Inflammatory macrophage treated with lipopolysaccharide for 4 hours (primary cell): ENCODE measurements around the gene LZTR1.
A peak's percentile ranks its signal among the peaks of the same experiment; 100 is the strongest.

ENCODE experiments used
- DNase-seq: peaks from one replicate; pipeline ENCODE4 v3.0.0-alpha.2; 2020

The LZTR1 gene

DNA sequence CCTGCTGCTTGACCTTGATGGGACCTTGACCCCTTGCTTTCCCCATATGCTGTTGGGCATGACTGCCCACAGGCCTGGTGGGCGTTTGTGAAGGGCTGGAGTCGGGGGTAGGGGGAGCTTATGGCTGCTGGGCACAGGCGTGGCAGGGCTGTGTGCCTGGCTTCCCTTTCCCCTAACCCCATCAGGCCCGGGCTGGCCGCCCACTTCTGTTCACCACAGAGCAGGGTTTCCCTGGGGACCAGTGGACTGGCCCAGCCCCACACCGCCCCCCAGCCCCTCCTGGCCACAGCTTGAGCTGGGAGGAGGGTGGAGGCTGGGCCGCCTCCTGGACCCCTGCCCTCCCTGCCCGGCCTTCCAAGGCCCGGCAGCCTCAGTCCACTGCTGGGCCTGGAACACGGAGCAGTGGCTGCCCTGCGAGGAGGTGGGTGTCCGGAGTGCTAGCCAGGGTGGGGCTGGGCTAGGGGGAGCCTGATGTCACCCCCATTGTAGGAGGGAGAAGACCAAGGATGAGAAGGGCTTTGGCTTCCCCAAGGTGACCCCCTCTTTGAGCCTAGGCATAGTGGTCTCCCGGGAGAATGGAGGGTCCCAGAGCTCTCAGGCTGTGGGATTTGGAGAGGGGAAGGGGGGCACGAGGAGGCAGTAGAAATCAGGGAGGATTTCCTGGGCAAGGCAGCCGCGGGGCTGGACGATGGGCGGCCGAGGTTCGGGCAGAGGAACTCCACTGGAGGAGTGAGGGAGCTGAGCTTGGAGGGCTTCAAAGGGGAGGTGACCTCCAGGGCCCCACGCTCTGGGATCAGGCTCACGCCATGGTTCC, 15.0 kb upstream of the LZTR1 start, which contains the start of gene AIFM3:
AIFM3 (plus strand) TSS at position 373 of the 814 bp plus-strand sequence. CDS start 690 bp downstream, outside the sequence.
- no peak for DNase-seq

DNA sequence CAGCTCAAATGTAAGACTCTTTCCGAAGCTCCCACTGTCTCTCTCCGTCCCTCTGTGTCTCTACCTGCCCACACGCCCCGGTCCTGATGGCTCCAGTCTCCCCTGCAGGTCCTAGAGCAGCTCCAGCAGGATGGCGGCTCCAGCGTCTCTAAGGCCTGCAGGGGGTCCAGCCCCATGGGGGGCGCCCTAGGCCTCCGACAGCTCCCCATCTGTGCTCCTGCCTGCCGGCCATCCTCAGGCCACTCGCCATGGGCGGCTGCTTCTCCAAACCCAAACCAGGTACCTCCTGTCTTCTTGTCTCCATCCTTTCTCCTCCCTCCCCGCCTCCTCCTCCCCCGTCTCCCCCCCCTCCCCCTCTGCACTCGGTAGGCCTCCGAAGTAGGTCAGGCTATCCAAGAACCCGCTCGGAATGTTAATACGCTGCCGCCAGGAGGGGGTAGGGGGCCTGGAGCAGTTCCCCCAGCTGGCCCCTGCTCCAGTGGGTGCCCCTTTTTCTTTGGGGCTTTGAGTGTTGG, 14.3 kb upstream of the LZTR1 start:
- DNase-seq: no peak

DNA sequence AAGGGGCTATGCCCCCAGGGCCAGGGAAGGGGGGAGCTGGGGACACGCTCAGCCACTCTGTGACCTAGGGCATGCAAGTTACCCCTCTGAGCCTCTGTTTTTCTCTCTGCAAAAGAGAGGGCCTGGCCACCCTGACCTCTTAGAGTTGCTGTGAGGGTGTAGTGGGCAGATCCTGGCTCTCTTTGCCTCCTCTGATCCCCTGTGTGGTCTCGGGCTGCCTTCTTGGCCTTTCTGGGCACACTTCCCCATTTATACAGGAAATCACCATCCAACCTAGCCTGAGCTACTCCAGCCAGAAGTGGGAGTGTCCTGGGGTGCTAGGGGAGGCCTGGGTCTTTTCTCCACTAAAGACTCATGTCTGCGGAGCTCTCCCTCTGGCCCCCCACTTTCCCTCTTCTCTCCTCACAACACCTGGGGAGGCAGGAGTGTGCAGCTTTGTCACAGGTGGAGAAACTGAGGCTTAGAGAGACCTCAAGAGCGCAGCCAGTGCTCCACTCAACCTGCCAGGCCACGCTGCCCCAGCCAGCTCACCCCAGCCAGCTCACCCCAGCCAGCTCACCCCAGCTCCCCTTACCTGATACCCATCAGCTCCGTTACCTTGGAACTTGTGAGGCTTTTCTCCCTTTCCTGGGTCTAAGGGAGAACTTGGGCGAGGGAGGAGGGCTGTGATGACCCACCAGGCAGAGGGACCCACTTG, 13.7 kb upstream of the LZTR1 start:
- peak; percentile 63 for DNase-seq

DNA sequence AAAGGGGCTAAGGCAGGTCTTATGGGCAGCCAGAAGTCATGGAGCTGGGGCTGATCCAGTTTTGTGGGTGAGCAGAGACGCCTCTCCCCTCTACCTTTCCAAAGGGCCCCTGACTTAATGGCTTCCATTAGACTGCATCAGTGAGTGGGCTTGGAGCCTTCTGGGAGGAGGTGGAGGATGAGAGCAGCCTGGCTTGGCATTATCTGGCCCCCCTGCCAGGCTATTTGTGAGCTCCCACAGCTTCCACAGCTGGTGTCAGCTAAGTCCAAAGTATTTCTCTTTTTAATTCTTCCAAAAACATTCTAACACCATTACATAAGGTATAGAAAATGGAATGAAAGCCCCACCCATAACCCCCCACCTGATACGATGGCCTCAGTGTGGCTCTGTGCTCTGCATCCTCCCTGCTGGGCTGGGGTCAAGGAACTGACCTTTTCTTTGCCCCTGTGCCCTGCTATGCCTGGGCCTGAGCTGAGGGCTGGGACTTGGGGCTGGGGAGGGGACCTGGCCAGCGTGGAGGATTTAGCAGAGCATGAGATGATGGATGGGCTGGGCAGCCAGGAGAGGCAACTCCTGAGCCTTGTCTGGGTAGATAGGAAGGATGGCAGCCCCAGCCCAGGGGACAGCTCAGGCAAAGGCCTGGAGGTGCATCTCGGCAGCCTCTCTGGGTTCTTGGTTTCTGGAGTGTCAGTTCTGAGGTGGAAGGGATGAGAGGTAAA, 11.0 kb upstream of the LZTR1 start:
- DNase-seq: no peak

DNA sequence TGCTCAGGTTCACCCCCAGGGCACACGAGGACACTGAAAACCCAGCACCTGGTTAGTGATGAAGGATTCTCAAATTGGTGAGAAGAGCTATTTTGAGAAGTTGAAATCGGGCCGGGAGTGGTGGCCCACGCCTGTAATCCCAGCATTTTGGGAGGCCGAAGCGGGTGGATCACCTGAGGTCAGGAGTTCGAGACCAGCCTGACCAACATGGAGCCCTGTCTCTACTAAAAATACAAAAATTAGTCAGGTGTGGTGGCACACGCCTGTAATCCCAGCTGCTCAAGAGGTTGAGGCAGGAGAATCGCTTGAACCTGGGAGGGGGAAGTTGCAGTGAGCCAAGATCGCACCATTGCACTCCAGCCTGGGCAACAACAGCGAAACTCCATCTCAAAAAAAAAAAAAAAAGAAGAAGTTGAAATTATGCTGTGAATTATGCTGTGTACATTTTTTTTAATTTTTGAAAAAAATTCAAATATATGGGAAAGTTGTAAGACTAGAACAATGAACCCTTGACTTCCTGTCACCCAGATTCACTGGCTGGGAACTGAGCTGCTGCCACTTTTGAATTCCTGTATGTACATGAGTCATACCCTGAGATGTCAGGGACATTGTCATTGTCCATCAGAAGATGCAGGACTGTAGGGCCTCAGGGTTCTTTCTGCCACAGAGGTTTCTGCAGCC, 9.9 kb upstream of the LZTR1 start:
- peak; percentile 55 for DNase-seq

DNA sequence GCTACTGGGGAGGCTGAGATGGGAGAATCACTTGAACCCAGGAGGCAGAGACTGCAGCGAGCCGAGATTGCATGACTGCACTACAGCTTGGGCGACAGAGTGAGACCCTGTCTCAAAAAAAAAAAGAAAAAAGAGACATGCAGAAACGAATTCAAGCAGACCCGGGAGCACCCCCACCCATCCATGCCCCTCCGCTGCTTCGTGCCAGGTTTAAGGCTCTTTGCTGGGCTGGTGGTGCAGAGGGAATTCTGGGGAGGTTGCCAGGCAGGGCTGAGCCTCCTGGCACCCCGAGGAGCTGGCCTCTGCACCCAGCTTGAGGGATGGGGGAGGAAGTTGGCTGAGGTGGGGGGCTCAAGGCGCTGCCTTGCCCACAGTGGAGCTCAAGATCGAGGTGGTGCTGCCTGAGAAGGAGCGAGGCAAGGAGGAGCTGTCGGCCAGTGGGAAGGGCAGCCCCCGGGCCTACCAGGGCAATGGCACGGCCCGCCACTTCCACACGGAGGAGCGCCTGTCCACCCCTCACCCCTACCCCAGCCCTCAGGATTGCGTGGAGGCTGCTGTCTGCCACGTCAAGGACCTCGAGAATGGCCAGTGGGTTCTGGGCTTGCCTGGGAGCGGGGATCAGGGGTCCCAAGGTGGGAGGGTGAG, 9.0 kb upstream of the LZTR1 start:
- no peak for DNase-seq

DNA sequence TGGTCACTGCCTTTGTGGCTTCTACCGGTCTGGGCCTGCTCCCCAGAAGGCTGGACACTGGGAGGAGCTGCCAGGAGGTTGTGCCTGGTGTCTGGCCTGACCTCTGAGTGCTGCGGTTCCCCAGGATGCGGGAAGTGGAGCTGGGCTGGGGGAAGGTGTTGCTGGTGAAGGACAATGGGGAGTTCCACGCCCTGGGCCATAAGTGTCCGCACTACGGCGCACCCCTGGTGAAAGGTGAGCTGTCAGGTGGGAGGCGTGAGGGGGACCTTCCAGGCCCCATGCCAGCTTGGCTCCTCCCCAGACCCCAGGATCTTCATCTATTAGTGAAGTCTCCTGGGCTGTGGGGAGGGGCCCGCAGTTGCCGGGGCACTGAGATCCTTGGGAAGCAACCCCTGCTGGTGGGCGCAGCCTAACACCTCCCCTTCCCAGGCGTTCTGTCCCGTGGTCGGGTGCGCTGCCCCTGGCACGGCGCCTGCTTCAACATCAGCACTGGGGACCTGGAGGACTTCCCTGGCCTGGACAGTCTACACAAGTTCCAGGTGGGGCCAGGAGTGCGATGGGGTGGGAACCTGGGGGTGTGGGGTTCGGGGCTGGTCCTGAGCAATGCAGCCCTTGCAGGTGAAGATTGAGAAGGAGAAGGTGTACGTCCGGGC, 8.3 kb upstream of the LZTR1 start:
- DNase-seq: no peak

DNA sequence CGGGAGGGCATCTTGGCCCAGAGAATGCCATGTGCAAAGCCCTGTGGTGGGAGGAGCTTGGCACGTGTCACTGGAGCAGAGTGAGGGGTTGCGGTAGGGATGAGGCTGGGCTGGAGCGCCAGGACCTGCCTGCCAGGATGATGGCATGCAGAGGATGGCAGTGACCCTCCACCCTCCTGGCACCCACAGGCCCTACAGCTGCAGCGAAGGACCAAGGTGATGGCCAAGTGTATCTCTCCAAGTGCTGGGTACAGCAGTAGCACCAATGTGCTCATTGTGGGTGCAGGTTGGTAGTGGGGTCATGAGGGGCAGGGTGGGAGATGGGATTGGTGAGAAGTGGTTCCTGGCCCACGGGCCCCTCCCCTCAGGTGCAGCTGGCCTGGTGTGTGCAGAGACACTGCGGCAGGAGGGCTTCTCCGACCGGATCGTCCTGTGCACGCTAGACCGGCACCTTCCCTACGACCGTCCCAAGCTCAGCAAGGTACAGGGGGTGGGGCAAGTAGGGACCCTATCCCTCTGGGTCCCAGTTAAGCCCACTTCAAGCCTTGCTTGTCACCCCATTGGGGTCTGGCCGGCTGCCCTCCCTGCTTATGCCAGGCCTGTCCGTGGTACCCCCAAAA, 7.7 kb upstream of the LZTR1 start:
- DNase-seq: no peak

DNA sequence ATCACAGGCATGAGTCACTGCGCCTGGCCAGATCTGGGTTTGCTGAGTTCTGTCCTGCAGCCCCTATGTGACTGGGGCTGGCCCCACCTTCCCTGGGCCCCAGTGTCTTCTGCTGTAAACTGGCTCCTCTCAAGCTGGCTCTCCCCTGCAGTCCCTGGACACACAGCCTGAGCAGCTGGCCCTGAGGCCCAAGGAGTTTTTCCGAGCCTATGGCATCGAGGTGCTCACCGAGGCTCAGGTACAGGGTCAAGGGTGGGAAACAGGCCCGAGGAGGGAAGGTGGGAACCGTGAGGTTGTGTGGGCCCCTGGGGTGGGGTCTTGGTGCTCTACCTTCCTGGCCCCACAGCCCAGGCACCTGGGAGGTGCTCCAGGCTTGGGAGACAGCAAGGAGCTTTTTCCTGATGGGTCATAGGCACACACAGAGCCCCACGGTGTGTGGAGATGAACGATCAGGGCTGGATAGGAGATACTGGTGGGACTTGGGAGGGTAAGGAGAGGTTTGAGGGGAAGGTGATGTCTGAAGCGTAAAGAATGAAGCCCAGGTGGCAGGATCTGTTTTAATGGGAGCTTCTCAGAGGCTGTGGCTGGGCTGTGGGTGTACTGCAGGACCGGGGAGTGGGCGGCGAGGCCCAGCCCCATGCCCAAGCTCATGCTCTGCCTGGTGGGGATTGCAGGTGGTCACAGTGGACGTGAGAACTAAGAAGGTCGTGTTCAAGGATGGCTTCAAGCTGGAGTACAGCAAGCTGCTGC, 6.4 kb upstream of the LZTR1 start:
- DNase-seq: no peak

DNA sequence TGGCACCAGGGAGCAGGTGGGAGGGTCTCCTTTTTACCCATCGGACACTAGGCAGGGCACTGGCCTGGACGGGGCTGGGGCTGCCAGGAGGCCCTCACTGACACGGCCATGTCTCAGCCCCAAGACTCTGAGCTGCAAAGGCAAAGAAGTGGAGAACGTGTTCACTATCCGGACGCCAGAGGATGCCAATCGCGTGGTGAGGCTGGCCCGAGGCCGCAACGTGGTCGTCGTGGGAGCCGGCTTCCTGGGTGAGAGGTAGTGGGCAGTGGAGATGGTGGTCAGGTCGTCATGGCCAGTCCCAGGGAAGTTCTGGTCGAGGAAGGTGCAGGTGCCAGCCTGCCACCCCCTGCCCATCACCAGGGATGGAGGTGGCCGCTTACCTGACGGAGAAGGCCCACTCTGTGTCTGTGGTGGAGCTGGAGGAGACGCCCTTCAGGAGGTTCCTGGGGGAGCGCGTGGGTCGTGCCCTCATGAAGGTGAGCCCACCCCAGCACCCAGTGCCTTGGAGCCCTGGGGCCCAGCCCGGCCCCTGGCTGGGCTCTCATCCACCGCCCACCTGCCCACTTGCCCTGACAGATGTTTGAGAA, 5.7 kb upstream of the LZTR1 start:
- no peak for DNase-seq

DNA sequence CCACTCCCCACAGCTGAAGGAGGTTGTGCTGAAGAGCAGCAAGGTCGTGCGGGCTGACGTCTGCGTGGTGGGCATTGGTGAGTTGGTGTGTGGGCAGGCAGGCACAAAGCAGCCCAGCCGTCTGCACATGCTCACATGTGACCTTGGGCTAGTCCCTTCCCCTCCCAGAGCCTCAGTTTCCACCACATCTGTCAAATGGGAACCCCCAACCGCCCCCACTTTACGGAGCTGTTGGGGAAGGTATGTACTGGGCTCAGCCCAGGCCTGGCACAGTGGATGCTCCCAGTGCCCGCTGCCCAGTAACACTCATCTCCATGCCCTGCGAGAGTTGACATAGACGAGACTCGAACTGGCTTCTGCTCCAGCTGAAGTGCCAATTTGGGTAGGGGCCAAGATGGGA, 5.1 kb upstream of the LZTR1 start:
- no peak for DNase-seq

DNA sequence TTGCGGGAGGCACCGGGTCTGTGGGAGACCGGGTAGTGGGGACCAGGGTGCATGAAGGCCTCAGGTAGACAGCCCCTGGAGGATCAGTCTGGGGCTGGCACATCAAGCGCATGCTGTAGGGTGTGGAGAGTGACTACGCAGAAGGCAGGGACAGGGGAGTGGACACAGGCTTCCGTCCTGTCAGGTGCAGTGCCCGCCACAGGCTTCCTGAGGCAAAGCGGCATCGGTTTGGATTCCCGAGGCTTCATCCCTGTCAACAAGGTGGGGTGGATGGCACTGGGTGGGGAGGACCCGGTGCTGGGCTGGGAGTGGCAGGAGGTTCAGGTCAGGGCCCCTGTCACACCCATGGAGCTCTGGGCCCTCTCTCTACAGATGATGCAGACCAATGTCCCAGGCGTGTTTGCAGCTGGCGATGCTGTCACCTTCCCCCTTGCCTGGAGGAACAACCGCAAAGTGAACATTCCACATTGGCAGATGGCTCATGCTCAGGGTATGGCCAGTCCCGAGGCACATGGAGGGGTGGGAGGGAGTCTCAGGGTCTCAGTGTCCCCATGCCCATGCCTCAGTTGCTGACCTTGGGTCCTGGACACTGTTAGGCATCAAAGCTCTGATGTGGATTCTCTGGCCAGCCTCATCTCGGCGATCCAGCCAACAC, 4.5 kb upstream of the LZTR1 start:
- no peak for DNase-seq

DNA sequence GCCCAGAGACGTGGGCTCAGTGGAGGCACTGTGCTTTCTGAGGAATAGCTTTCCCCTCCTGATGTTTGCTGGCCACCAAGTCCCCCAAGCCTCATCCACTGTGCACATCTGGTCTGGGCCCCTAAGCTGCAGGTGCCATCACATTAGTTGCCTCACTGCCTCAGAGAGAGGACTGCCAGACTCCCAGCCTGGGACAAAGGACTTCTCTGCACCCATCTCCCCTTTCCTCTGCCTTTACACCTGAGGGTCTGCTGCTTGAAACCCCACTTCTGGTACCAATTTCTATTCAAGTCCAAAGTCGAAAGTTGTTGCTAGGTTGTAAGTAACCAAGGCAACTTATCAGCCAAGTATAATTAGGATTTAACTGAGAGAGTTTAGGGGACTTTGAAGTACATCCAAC, 3.7 kb upstream of the LZTR1 start:
- no peak for DNase-seq

DNA sequence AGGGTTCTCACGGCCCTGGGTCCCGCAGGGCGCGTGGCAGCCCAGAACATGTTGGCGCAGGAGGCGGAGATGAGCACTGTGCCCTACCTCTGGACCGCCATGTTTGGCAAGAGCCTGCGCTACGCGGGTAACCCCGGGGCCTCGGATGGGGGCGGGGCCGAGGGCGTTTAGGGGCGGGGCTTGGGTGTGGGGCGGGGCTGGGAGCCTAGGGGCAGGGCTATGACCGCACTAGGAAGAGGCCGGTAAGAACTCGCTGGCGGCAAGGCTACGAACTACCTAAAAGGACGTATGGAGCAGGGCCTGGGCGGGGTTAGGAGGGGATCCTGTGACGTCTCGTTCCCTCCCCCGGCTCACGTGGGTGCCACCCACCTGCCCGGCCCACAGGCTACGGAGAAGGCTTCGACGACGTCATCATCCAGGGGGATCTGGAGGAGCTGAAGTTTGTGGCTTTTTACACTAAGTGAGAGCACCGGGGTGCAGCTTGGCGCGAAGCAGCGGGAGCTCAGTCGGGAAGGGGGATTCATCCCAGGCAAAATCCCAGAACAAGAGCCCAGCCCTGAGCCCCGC, 2.8 kb upstream of the LZTR1 start:
- peak; percentile 80 for DNase-seq

DNA sequence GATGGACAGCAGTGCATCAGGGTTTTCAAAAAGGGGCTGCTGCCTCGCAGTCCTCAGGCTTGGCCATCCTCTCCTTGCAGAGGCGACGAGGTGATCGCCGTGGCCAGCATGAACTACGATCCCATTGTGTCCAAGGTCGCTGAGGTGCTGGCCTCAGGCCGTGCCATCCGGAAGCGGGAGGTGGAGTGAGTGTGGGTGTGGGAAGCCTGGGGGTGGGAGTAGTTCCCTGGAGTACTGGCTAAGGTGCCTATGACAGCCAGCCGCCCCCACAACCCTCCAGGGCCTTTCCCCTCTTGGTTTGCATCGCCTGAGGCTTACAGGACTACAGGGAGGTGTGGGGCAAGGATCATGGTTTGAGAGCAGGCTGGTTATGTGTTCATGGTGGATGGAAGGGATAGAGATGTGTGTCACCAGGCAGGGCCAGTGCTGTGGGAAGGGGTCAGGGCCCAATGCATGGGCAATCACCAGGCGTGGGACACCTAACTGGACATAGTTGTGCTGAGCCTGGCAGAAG, 2.1 kb upstream of the LZTR1 start:
- DNase-seq: peak; percentile 12

DNA sequence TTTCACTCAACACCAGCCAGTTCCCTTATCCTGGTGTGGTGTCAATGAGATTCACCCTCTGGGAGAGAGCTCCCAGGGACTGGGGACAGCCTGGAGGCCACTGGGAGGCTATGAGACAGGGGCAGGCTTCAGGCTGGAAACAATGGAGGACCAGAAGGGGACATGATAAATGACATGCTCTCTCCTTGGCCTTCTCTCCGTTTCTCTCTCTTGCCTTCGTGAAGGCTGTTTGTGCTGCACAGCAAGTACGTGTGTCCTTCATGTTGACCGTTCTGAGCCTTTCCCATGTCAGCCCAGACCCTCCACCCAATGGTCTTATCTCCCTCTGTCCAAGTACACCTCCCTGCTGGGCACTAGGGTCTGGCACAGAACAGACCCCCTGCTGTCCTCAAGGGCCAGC, 1.6 kb upstream of the LZTR1 start:
- DNase-seq: no peak

DNA sequence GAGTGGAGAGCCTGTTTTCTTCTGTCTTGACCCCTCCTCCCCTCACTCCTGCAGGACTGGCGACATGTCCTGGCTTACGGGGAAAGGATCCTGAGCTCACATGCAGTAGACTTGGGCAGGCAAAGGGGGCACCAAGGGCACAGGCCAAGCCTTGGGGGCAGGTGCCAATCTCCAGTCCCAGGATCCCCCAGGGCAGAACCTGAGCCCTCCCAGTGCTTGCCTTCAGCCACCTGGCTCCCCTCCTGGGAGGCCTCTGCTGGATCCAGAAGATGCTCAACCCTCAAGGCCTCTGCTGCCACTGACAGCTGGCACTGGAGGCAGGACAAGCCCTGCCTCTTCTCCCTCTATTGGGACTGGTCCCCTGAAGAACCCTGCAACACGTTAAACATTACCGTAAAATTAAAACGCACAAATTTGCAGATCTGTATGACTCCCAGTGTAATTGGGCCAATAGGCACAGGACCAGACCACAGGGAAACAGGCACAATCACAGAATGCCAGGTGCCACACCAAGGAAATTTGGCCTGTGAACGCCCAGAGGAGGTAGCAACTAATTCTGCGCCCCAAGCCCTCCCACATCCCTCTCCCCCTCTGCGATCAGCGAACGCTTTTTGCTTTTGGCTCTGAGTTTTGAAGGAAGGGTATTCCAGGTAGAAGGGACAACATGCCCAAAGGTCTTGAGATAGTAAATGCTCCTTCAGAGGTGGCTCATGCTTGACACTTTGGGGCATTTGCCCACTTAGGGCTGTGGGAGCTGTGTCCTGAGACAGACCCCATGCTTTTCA, 967 bp upstream of the LZTR1 start:
- no peak for DNase-seq

DNA sequence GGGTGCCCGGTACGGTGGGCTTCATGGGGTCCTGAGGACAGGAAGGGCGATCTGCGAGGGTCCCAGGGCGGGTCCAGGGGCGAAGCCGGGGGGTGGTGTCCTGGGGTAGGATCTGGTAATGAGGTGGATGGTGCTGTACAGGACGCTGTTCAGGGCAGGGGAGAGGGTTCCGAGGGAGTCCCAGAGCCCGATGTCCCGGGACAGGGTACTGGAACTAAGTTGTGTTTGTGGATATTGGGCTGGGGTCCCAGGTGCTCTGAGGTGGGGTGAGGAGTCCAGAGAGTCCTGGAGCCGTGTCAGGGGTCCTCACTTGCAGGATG, 426 bp downstream of the LZTR1 start:
- no peak for DNase-seq
